ENCODE data around the gene ZFPL1.

ZFPL1 gene

GRCh38 chr11:65127473-65128181 lies 43.6 kb downstream of the ZFPL1 start:
- no peak for TF ChIP-seq REST (IDR thresholded peaks at IDR 0.05; ENCODE audit: insufficient read depth in 1 of 2, low read depth in 2 of 2, low read length in 2 of 2)
- no peak for TF ChIP-seq SIN3A (IDR thresholded peaks at IDR 0.05; ENCODE audit: borderline replicate concordance, insufficient read depth, low read length)
- TF ChIP-seq FOXP2 (optimal IDR thresholded peaks at IDR 0.05; ENCODE audit: borderline replicate concordance, extremely low read depth, extremely low read length, insufficient read depth), result no peak
- no peak for TF ChIP-seq TAF1 (IDR thresholded peaks at IDR 0.05; ENCODE audit: borderline replicate concordance, insufficient read depth, low read length)
- TF ChIP-seq POLR2AphosphoS5 (IDR thresholded peaks at IDR 0.05; ENCODE audit: low read depth, low read length), result no peak

- TF ChIP-seq REST (IDR thresholded peaks at IDR 0.05; ENCODE audit: insufficient read depth in 1 of 2, low read depth in 2 of 2, low read length in 2 of 2) (no peak), SIN3A (IDR thresholded peaks at IDR 0.05; ENCODE audit: borderline replicate concordance, insufficient read depth, low read length) (no peak), TAF1 (IDR thresholded peaks at IDR 0.05; ENCODE audit: borderline replicate concordance, insufficient read depth, low read length) (no peak), POLR2AphosphoS5 (IDR thresholded peaks at IDR 0.05; ENCODE audit: low read depth, low read length) (peak; percentile 33; the same call in 1 of the 2 replicates), FOXP2 (optimal IDR thresholded peaks at IDR 0.05; ENCODE audit: borderline replicate concordance, extremely low read depth, extremely low read length, insufficient read depth) (no peak)
Measured at GRCh38 chr11:65128182-65129145, 44.4 kb downstream of the ZFPL1 start.

GRCh38 chr11:65129649-65130441 lies 45.8 kb downstream of the ZFPL1 start:
- TF ChIP-seq FOXP2 (optimal IDR thresholded peaks at IDR 0.05; ENCODE audit: borderline replicate concordance, extremely low read depth, extremely low read length, insufficient read depth) (no peak), REST (IDR thresholded peaks at IDR 0.05; ENCODE audit: insufficient read depth in 1 of 2, low read depth in 2 of 2, low read length in 2 of 2) (no peak), TAF1 (IDR thresholded peaks at IDR 0.05; ENCODE audit: borderline replicate concordance, insufficient read depth, low read length) (no peak), POLR2AphosphoS5 (IDR thresholded peaks at IDR 0.05; ENCODE audit: low read depth, low read length) (no peak), SIN3A (IDR thresholded peaks at IDR 0.05; ENCODE audit: borderline replicate concordance, insufficient read depth, low read length) (no peak)

- no peak for TF ChIP-seq POLR2AphosphoS5 (IDR thresholded peaks at IDR 0.05; ENCODE audit: low read depth, low read length)
- TF ChIP-seq REST (IDR thresholded peaks at IDR 0.05; ENCODE audit: insufficient read depth in 1 of 2, low read depth in 2 of 2, low read length in 2 of 2), result no peak
- TF ChIP-seq SIN3A (IDR thresholded peaks at IDR 0.05; ENCODE audit: borderline replicate concordance, insufficient read depth, low read length), result no peak
- no peak for TF ChIP-seq TAF1 (IDR thresholded peaks at IDR 0.05; ENCODE audit: borderline replicate concordance, insufficient read depth, low read length)
Measured at GRCh38 chr11:65130631-65131416, 46.8 kb downstream of the ZFPL1 start.

Measured in PFSK-1 (cell line).